HuH-7 (cell line): ENCODE data around the gene MARCHF11.
A peak's percentile ranks its signal among the peaks of the same experiment; 100 is the strongest.

Source experiments
- DNase-seq: peaks from one replicate; pipeline ENCODE4 v3.0.0; 2011; ENCODE audit warnings: low spot score

MARCHF11 gene, protein sequence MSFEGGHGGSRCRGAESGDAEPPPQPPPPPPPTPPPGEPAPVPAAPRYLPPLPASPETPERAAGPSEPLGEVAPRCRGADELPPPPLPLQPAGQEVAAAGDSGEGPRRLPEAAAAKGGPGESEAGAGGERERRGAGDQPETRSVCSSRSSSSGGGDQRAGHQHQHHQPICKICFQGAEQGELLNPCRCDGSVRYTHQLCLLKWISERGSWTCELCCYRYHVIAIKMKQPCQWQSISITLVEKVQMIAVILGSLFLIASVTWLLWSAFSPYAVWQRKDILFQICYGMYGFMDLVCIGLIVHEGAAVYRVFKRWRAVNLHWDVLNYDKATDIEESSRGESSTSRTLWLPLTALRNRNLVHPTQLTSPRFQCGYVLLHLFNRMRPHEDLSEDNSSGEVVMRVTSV

DNA sequence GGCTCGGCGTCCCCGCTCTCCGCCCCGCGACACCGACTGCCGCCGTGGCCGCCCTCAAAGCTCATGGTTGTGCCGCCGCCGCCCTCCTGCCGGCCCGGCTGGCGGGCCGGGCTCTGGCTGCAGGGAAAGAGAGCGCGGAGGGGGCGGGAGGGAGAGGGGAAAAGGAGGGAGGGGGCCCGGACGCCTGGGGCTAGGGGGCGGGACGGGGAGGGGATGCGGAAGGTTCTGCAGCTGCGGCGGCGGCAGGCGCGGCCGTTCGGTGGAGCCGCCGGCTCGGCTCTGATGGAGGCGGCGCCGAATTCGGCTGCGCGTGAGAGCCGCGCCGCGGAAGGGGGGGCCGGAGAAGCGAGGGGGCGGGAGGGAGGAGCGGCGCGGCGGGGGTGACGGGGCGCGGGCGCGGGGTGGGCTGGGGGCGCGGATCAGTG lies at the start of gene MARCHF11:
Gene MARCHF11 (minus strand): TSS at position 281 of the 425 bp plus-strand sequence. CDS start 216 bp downstream, at position 65.
- no peak for DNase-seq

DNA sequence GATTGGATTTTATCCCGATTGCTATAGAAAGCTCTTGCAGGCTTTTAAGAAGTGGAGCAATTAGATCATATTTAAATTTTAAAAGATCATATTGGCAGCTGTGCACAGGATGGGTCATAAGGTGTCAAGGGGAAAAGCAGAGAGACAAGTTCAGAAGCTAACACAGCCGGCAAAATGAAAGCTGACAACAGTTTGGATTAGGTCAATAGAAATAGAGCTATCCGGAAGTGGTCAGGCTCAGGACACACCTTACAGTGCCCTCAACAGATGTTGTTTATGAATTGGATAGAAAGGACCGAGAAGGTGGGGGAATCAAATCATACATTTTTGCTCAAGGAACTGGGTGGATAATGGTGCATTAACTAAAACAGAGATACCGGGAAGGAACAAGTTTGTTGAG lies 46.3 kb upstream of the MARCHF11 start:
- no peak for DNase-seq

DNA sequence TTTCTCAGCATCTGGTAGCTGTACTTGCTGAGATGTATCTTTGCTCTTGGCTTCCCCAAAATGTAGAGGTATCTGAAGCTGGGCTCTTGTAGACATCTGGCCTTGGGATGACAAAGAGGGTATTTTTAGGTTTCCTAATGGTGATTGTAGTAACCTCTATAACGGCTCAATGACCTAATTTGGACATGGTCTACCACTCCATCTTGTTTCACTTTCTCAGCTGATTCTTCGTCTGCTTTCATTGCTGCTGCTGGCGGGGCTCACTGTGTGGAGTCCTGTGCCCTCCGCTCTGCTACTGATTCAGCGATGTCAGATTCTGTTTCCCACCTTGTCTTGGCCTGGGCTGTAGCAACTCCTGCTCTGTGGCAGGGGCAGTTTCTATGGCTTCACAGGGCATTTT lies 12.7 kb upstream of the MARCHF11 start:
- no peak for DNase-seq

DNA sequence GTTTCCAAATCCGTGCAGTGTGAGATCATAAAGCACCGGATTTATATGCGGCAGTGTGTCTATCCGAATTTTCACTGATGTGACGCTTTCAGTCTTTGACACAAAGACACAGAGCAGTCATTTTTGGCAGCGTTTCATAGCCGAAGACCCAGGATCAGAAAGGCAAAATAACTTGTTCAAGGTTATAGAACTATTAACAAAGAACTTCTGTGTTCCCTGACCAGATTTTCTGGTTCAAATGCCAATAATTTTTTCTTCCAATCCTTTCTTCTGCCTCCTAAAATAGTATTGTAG lies 1.1 kb upstream of the MARCHF11 start:
- no peak for DNase-seq

DNA sequence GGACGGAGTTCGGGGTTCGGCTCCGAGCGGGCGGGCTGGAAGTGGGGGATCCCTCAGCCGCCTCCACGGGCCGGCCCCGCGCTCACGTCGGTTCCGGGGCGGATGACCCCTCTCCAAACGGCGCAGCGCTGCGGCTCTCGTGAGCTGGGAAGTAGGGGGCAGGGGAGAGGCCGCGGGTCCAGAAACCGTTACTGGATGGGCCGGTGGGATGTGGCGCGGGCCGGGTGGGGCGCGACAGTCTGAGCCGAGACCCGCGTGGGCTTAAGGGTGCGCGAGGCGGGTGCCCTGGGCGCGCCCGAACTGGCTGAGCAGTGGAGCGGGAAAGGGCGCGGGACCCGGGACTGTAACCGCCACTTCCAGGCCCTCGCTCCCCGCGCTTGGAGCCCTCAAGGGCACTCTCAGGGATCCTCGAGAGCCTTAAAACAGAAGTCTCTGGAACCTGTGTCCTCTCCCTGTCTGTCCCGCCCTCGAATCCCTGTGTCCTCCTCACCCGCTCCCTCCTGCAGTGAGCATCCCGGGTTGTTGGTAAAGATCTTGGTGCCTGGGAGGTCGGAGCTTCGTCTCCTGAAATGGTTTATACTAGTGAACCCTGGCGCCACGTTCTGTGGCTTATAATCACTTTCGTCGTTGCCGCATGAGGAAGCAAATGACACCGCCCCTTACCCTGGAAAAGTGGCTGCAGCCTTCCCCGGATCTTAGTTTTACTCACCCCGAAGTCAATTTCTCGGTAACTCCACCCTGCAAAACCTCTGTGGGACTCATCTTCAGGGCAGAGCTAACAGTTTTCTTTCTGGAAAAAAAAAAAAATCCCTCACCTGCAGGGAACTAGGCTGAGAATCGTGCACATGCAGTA lies 571 bp upstream of the MARCHF11 start:
- no peak for DNase-seq

DNA sequence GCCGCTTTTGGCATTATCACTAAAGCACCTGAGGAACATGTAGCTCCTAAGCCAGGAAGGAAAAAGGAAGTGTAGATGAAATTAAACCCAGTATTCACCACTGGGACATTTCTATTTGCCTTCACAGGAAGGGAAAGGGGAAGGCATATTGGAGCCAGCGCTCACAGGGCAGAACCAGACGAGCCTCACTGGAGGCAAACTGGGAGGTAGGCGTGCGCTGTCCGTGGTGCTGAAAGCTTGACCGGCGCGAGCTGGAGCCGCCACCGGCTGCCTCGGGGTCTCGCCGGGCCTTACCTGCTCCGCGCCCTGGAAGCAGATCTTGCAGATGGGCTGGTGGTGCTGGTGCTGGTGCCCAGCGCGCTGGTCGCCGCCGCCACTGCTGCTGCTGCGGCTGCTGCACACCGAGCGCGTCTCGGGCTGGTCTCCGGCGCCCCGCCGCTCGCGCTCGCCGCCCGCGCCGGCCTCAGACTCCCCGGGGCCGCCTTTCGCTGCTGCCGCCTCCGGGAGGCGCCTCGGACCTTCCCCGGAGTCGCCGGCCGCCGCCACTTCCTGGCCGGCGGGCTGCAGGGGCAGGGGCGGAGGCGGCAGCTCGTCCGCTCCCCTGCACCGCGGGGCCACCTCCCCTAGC lies 732 bp downstream of the MARCHF11 start:
- peak; percentile 52 for DNase-seq

DNA sequence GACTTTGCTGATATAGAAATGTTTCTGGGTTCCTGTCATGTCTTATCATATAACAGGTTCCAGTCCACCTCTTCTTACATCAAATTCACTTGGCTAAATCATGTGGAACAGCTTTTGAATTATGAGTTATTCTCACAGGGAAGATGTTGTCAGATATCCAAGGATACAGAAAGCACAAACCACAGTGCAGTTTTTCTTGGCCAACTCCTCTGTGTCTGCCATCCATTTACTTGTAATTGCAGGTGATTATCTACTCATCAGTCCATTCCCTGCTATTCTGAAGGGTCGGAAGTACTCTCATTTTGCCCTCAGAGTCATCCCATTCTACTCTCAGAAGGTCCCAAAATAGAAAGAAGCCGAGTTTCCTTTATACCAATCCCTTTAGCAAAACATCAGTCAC lies 10.0 kb downstream of the MARCHF11 start:
- no peak for DNase-seq

DNA sequence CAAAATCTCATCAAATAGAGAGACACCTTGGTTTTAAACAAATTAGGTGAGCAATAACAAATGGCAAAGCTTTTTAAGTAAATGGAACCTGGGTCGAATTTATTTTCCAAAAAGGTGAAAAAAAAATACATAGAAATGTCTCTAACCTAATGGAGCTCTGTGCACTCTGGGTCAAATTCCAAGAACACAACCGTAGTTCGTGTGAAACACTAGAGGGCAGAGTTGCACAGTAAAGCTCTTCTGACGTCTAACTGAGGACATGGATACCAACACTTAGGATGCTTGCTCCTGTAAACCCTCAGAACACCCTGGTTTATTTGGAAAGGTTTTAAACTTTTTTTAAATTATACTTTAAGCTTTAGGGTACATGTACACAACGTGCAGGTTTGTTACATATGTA lies 18.9 kb downstream of the MARCHF11 start:
- peak; percentile 23 for DNase-seq

DNA sequence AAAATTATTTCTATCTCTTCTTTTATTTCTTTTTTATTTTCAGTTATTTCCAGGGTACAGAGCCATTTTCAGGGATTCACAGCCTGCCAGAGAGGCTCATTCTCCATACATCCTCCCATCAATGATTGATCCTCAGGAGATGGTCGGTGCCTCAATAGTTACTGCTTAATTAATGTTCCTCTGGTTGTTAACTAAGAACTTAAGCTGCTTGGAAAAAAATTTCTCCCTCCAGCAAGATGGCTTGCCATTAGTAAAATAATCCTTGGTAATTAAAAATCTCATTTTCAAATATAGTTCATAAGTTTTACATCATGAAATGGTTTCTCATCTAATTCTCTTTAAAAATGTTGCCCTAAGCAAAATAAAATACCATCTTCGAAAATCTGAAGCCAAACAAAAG lies 20.0 kb downstream of the MARCHF11 start:
- no peak for DNase-seq

DNA sequence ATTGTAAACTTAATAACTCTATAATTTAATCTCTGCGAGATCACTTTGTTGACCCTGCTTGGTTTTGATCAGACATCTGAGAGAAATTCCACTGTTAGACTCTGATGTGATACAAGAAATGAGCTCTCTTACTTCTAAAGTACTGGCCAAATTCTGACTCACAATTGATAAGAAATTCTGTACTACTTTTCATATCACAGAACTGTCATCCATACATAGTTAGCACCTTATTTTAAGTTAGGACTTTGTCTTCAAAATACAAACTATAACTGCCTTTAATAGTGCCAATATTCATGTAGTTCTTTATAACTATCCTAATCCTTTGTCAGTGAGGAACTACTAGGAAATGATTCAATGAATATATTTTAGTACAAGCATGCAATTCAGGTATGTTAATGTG lies 23.4 kb downstream of the MARCHF11 start:
- DNase-seq, result no peak

DNA sequence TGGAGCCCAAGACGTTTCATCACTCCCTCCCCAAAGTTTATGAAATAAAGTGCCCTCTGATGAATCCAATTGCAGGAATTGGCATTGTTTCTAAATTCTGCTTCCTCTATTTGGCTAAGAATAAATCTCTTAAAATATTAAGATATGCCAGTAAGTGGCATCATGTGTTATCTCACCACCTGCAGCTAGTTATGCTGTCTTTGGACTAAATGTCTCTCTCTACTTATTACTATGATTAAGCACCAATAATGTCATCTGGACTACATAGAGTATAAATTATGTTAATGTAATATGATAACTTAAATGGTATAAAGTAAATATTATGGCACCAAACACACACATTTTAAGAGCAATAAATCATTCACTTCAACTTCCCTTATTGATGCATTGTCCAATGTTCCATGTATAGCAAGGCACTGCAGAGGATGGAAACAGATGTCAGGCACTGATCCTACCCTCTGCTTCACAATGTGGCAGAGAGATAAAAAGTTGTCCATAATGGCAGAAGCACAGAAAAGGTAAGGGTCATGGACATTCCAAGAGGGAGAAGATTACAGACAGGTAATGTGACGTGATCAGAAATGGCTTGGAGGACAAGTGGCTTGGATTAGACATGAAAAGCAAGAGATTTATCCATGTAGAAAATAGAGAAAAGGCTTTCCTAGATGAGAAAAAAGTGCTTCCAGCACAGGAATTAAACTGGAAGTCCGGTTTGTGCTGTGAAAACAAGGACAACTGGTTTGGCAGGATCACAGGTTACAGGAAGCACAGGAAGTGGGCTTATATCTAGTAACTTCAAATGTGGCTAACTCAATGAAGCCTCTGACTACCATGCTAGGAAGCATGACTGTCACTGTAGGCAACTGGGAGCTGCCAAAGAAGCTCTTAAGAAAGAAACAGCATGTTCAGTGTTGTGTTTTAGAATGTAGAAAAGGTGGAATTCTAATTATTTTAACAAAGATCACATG lies 26.7 kb downstream of the MARCHF11 start:
- DNase-seq, result no peak

DNA sequence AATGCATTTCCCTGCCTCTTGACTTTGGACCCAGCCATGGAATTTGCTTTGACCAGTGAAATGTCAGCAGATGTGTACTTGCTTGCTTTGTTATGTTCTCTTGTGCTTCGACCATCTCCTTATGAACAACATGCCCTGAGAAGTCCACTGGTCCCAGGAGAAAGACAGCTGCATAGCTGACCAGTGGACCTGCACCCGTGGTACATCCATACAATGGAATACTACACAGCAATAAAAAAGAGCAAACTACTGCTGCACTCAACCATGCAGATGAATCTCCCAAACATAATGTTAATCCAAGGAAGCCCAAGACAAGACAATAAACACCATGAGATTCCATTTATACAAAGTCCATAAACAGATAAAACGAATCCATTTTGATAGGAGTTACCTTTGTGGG lies 30.0 kb downstream of the MARCHF11 start:
- no peak for DNase-seq

DNA sequence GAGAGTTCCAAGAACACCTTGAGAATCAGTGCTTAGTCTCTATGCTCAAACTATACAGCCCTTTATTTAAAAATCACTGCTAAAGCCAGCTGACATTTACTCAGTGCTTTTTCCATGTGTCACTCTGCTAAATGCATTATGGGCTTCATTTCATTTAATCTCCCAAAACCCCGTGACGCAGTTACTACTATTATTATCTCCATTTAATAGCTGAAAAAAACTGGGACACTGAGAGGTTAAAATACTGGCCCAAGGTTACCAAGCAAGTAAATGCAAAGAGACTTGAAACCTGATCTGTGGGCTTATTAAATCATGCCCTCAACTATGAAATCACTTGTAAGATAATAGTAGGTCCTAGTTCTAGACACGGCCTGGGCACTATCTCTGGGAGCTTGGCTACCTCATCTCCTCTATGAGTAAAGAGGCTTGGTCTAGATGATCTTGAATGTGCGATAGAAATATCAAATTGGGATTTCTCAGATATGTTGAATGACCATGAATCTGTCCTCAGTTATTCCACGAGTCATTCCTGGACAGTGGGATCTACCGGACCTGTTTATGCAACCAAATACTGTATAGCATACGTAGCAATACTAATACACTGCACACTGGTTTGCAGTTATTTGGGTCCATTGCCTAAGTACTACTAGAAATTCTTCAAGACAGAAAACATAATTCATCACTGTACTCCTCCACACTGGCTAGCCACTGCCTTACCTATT lies 32.3 kb downstream of the MARCHF11 start:
- DNase-seq, result no peak

DNA sequence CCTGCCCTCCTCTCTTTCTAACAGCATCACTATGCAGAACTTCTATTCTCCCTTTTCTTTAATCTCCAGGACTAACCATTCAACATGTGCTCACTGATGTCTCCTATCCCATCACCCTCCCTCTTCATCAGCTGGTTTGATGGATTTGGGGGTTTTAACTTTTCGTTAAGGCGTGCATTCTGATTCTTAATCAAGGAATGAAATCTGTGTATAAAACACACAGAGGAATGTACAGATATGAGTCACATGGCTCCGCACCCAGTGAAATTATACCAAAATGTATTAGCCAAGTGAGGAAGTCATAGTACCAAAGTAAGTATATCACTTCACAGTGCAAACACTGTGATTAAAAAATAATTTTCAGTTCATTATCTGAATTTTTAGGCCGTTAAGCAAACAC lies 35.2 kb downstream of the MARCHF11 start:
- no peak for DNase-seq

DNA sequence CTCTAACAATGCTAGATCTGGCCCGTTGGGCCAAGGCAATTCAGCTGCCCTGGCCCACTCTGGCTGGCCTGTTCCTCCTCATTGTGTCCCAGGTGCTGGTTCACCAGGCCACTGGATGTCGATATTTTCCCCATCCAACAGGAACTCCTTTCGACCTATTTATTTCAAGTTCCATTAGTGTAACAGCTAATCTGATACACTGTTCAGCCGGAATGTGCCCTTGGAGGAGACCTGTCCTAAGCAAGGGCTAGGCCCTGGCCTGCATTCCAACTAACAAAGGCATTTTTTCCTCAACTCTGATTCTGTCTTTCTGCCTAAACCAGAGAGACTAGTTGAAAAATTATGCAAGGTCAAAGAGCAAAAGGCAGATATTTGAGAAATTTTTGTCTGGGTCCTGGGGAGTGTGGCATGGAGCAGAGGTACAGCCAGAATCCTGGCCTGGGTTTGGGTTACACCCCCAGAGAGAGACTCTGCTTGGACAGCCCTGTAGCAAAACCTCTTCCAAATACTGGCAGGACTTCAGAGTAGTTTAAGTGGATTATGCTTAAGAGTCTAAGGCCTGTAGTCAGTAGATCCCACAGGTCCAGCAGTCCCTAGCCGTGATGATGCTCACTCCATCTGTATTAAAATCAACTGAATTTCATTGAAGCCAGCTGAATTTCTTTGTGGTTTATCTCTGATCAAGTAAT lies 36.1 kb downstream of the MARCHF11 start:
- DNase-seq, result no peak

DNA sequence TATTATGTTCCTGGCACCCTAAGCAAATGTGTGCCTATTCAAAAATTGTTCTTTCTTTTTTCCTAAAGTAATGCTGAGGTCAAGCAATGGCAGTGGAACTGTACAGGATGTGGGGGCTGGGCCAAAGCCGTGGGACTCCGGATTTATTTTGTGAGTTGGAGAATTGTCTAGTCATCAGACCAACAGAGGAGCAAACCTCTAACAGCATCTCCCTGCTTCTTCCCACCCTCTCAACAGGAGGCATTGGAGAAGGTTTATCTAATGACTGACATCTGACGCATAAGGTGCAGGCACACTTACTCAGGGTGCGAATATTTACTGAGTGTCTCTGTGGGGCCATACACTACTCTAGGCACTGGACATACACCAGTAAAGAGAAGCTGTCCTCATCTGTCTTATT lies 38.6 kb downstream of the MARCHF11 start:
- no peak for DNase-seq

DNA sequence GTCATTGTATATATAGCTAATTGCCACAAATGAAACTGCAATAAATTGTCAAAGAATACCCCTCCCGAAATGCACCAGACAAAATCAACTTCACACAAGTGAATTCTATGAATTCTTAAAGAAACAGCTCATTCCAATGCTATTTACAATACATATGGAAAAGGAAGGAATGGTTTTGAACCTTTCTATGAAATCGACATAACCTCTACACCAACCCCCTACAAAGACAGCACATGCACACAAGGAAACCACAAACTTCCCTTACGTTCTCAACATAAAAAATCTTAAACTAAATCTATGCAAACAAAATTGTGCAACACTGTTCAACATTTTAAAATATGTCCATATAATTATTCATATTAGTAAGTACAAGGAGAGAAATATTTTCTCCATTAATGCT lies 39.2 kb downstream of the MARCHF11 start:
- no peak for DNase-seq

DNA sequence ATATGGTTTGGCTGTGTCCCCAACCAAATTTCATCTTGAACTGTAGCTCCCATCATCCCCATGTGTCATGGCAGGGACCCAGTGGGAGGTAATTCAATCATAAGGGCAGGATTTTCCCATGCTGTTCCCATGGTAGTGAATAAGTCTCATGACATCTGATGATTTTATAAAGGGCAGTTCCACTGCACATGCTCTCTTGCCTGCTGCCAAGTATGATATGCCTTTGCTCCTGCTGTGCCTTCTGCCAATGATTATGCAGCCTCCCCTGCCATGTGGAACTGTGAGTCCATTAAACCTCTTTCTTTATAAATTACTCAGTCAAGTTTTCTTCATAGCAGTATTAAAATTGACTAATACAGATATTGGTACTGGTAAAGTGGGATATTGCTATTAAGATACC lies 42.4 kb downstream of the MARCHF11 start:
- no peak for DNase-seq

DNA sequence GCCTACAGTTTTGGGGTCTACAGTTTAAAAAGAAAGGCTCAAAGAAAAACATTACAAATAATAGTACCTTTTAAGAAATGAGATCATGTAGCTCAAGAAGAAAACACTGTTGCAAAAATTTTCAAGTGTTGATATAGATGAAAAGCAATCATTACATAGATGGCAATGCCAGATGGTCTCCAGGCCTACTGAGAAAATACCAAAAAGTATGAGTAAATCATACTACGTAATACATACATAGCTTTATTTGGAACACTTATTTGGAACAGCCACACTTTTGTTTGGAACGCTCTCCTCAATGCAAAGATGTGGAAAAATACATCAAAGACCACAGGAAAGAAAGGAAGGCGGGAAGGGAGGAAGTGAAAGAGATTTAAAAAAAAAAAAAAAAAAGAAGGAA lies 44.1 kb downstream of the MARCHF11 start:
- DNase-seq, result no peak

DNA sequence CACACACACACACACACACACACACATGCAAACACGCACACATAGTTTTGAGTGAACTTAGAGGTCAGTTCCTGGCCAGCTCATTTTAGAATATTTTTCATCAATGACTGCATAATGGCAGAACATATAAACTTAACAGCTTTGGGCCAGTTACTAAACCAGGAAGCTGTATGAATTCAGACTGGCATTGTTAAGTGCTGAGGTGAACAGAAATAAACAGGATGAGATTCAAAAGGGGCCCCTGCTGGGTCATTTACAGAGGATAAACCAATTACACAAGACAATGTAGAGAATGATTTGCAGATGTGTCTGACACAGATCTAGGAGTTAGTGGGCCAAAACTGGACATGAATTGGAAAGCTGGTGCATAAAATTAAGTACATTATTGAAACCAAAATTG lies 44.6 kb downstream of the MARCHF11 start:
- no peak for DNase-seq

DNA sequence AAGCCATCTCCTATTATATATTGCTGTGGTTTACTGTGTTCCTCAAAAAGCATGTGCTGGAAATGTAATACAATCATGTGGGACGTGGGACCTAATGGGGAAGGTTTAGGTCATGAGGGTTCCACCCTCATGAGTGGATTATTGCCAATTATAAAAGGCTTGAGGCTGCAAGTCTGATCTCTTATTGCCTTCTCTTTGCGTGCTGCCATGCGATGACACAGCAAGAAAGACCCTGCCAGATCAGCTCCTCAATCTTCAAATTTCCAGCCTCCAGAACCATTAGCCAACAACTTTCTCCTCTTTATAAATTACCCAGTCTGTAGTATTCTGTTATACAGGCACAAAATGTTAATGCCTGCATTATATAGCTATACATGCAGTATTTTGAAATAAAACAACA lies 45.4 kb downstream of the MARCHF11 start:
- no peak for DNase-seq
